Measurements from ENCODE around the gene ATP6V0A1.

ATP6V0A1 gene

GRCh38 chr17:42517516-42517915, 58.8 kb downstream of the ATP6V0A1 start:
- TF ChIP-seq SPI1 (IDR thresholded peaks at IDR 0.05; ENCODE audit: borderline replicate concordance, low read depth) (peak; percentile 56; the same call in 1 of the 2 replicates), REST (IDR thresholded peaks at IDR 0.05; ENCODE audit: insufficient replicate concordance, low read depth) (no peak), POLR2AphosphoS5 (IDR thresholded peaks at IDR 0.05; ENCODE audit: low read depth) (no peak), GABPA (IDR thresholded peaks at IDR 0.05; ENCODE audit: low read depth) (no peak), CTCF (IDR thresholded peaks at IDR 0.05; ENCODE audit: insufficient read depth, low read length) (peak; percentile 92)
- H3K4me3 ChIP-seq (replicated peaks; ENCODE audit: insufficient read depth, low read length): no peak overlapping the region
- H3K27ac ChIP-seq (replicated peaks): no peak overlapping the region
- H3K27me3 ChIP-seq (ENCODE audit: insufficient read depth, poor library complexity, severe bottlenecking): no peaks in the 10 kb centered on the region
- DNase-seq (ENCODE audit: low read depth in 1 of 2, low spot score in 1 of 2): peak; percentile 66 to 80

GRCh38 chr17:42518046-42518754, 59.5 kb downstream of the ATP6V0A1 start:
- DNase-seq (ENCODE audit: low read depth in 1 of 2, low spot score in 1 of 2): peak; percentile 46 to 80
- H3K4me3 ChIP-seq (replicated peaks; ENCODE audit: insufficient read depth, low read length): no peak overlapping the region
- H3K27ac ChIP-seq (replicated peaks): peak overlapping the region; percentile 3; the same call in 1 of the 2 replicates
- no peaks in the 10 kb centered on the region for H3K27me3 ChIP-seq (ENCODE audit: insufficient read depth, poor library complexity, severe bottlenecking)
- TF ChIP-seq REST (IDR thresholded peaks at IDR 0.05; ENCODE audit: insufficient replicate concordance, low read depth): no peak
- no peak for TF ChIP-seq POLR2AphosphoS5 (IDR thresholded peaks at IDR 0.05; ENCODE audit: low read depth)
- no peak for TF ChIP-seq SPI1 (IDR thresholded peaks at IDR 0.05; ENCODE audit: borderline replicate concordance, low read depth)
- no peak for TF ChIP-seq GABPA (IDR thresholded peaks at IDR 0.05; ENCODE audit: low read depth)
- TF ChIP-seq CTCF (IDR thresholded peaks at IDR 0.05; ENCODE audit: insufficient read depth, low read length): no peak

GRCh38 chr17:42518755-42519545, 60.3 kb downstream of the ATP6V0A1 start:
- H3K4me3 ChIP-seq (replicated peaks; ENCODE audit: insufficient read depth, low read length): no peak overlapping the region
- no peak overlapping the region; the same call in 1 of the 2 replicates for H3K27ac ChIP-seq (replicated peaks)
- no peak for TF ChIP-seq GABPA (IDR thresholded peaks at IDR 0.05; ENCODE audit: low read depth)
- TF ChIP-seq SPI1 (IDR thresholded peaks at IDR 0.05; ENCODE audit: borderline replicate concordance, low read depth): no peak
- no peak for TF ChIP-seq POLR2AphosphoS5 (IDR thresholded peaks at IDR 0.05; ENCODE audit: low read depth)
- TF ChIP-seq REST (IDR thresholded peaks at IDR 0.05; ENCODE audit: insufficient replicate concordance, low read depth): no peak
- no peak for TF ChIP-seq CTCF (IDR thresholded peaks at IDR 0.05; ENCODE audit: insufficient read depth, low read length)

More at GRCh38 chr17:42518755-42519545, 60.3 kb downstream of the ATP6V0A1 start:
- H3K27me3 ChIP-seq (ENCODE audit: insufficient read depth, poor library complexity, severe bottlenecking): no peaks in the 10 kb centered on the region
- no peak for DNase-seq (ENCODE audit: low read depth in 1 of 2, low spot score in 1 of 2)
